Sigmoid colon (tissue), 4 donors: ENCODE results near the gene CYP24A1.

Experiments
- EP300 ChIP-seq, 4 donors: sonication (generic); formaldehyde crosslinking; IDR thresholded peaks; one replicate each; pipeline ENCODE4 v1.6.1; 2017; ENCODE audit warnings: antibody characterized with exemption in 4 of 4
- POLR2A ChIP-seq, 2 donors: fragments of 450-650 bp; IDR thresholded peaks; one replicate each; pipeline ENCODE4 v1.6.1; 2016; ENCODE audit warnings: antibody characterized with exemption in 2 of 2, mild to moderate bottlenecking in 2 of 2, moderate library complexity in 2 of 2
- POLR2AphosphoS5 ChIP-seq, 4 donors: sonication (generic); formaldehyde crosslinking; IDR thresholded peaks; one replicate each; pipeline ENCODE4 v1.6.1; 2017; ENCODE audit warnings: antibody characterized with exemption in 4 of 4
- TF ChIP-seq, protein P1 (sequence below), 4 experiments: fragments of 450-650 bp in 3 of 4; fragments of 200-600 bp in 1 of 4; IDR thresholded peaks; one replicate each; pipeline ENCODE4 v1.5.1; 2016 to 2019; ENCODE audit warnings: antibody characterized with exemption in 4 of 4, mild to moderate bottlenecking in 3 of 4, moderate library complexity in 2 of 4

GRCh38 chr20:54207053-54207742 lies 33.4 kb upstream of the CYP24A1 start:
- TF ChIP-seq, protein P1, sequence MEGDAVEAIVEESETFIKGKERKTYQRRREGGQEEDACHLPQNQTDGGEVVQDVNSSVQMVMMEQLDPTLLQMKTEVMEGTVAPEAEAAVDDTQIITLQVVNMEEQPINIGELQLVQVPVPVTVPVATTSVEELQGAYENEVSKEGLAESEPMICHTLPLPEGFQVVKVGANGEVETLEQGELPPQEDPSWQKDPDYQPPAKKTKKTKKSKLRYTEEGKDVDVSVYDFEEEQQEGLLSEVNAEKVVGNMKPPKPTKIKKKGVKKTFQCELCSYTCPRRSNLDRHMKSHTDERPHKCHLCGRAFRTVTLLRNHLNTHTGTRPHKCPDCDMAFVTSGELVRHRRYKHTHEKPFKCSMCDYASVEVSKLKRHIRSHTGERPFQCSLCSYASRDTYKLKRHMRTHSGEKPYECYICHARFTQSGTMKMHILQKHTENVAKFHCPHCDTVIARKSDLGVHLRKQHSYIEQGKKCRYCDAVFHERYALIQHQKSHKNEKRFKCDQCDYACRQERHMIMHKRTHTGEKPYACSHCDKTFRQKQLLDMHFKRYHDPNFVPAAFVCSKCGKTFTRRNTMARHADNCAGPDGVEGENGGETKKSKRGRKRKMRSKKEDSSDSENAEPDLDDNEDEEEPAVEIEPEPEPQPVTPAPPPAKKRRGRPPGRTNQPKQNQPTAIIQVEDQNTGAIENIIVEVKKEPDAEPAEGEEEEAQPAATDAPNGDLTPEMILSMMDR (IDR thresholded peaks at IDR 0.05), result no peak
- TF ChIP-seq POLR2AphosphoS5 (IDR thresholded peaks at IDR 0.05), result no peak
- TF ChIP-seq POLR2A (IDR thresholded peaks at IDR 0.05), result no peak
- TF ChIP-seq EP300 (IDR thresholded peaks at IDR 0.05), result no peak
